GM12872 (cell line): ENCODE results near the gene ABLIM3.

Experiments
- CTCF ChIP-seq: IDR thresholded peaks from 3 replicates; pipeline ENCODE4 v1.5.1; 2011; ENCODE audit warnings: low read depth, mild to moderate bottlenecking, low read length, moderate library complexity; ENCODE audit not compliant: insufficient read depth

ABLIM3 gene

GRCh38 chr5:149182241-149182640 lies 40.9 kb downstream of the ABLIM3 start:
- TF ChIP-seq CTCF: no peak

GRCh38 chr5:149185067-149185466 lies 43.8 kb downstream of the ABLIM3 start:
- TF ChIP-seq CTCF: no peak

GRCh38 chr5:149186506-149186905 lies 45.2 kb downstream of the ABLIM3 start:
- no peak for TF ChIP-seq CTCF

- TF ChIP-seq CTCF: no peak
Observed at GRCh38 chr5:149188383-149188782, 47.1 kb downstream of the ABLIM3 start.

- no peak for TF ChIP-seq CTCF
Observed at GRCh38 chr5:149195337-149195887, 54.1 kb downstream of the ABLIM3 start.

GRCh38 chr5:149195962-149196361 lies 54.7 kb downstream of the ABLIM3 start:
- no peak for TF ChIP-seq CTCF

GRCh38 chr5:149198148-149198547 lies 56.9 kb downstream of the ABLIM3 start:
- TF ChIP-seq CTCF: no peak

- no peak for TF ChIP-seq CTCF
Observed at GRCh38 chr5:149200355-149200754, 59.1 kb downstream of the ABLIM3 start.
